ENCODE results near the gene TMEM150A.
"Not testable (repeated sequence)": the region's sequence is repeated elsewhere in the genome, so short reads cannot be mapped to it uniquely, and the experiment has no call there.

The TMEM150A gene

GRCh38 chr2:85628658-85629057 lies 26.2 kb upstream of the TMEM150A start:
- TF ChIP-seq CTCF (IDR thresholded peaks at IDR 0.05; ENCODE audit: extremely low read depth, missing control alignments) = no peak
- DNase-seq (ENCODE audit: low spot score) = peak; percentile 54

- DNase-seq (ENCODE audit: low spot score) = no peak
- TF ChIP-seq CTCF (IDR thresholded peaks at IDR 0.05; ENCODE audit: extremely low read depth, missing control alignments) = no peak
Observed at GRCh38 chr2:85623991-85624390, 21.5 kb upstream of the TMEM150A start.

DNA sequence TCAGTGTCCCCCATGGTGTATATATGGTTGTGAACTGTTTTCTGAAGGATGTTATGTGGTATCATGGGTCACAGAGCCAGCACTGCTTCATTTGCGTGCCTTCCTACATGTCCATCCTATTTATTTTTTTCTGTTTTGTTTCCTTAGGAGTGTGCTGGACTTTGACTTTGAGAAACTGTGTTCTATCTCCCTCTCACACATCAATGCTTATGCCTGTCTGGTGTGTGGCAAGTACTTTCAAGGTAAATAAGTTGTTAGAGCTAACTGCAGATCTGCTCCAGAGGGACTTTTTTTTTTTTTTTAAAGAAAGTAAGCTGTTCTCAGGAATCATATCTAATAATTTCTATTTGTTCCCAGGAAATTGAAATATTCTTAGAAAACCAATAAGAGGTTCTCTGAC lies 18.8 kb upstream of the TMEM150A start:
- no peak for DNase-seq (ENCODE audit: low spot score)

GRCh38 chr2:85619617-85620016 lies 17.1 kb upstream of the TMEM150A start:
- no peak for TF ChIP-seq CTCF (IDR thresholded peaks at IDR 0.05; ENCODE audit: extremely low read depth, missing control alignments)
- no peak for DNase-seq (ENCODE audit: low spot score)

More for the DNA sequence above, 18.8 kb upstream of the TMEM150A start:
- no peak for TF ChIP-seq CTCF (IDR thresholded peaks at IDR 0.05; ENCODE audit: extremely low read depth, missing control alignments)

DNA sequence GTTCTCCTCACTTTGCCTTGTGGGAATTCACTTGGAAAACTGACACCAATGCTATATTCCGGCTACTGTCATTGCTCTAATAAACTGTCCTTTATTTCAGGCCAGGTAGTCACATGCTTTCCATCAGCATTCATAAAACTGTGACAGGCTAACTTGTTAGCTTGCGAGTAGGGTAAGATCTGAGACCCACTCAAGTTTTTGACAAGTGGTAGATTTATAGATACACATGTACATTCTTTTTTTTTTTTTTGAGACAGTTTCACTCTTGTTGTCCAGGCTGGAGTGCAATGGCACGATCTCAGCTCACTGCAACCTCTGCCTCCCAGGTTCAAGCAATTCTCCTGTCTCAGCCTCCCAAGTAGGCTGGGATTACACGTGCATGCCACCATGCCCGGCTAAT lies 15.2 kb upstream of the TMEM150A start:
- not testable (repeated sequence) for DNase-seq (ENCODE audit: low spot score)

GRCh38 chr2:85615413-85615728 lies 12.9 kb upstream of the TMEM150A start:
- no peak for TF ChIP-seq CTCF (IDR thresholded peaks at IDR 0.05; ENCODE audit: extremely low read depth, missing control alignments)
- no peak for DNase-seq (ENCODE audit: low spot score)

- DNase-seq (ENCODE audit: low spot score) = not testable (repeated sequence)
Observed at GRCh38 chr2:85614757-85615156, 12.3 kb upstream of the TMEM150A start.

DNA sequence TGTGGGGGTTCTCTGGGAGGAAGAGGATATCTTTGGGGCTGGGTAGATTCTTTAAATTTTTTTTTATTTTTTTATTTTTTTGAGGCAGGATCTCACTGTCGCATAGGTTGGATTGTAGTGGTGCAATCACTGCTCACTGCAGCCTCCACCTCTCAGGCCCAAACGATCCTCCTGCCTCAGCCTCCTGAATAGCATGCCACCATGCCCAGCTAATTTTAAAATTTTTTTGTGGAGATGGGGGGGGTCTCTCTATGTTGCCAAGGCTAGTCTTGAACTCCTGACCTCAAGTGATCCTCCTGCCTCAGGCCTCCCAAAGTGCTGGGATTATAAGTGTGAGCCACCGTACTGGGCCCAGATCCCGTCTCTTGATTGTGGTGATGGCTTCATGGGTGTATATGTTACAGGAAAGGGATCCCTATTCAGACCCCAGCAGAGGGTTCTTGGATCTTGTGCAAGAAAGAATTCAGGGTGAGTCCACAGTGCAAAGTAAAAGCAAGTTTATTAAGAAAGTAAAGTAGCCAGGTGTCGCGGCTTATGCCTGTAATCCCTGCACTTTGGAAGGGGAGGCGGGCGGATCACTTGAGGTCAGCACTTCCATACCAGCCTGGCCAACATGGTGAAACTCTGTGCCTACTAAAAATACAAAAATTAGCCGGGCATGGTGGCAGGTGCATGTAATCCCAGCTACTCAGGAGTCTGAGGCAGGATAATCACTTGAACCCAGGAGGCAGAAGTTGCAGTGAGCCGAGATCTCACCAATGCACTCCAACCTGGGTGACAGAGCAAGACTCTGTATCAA lies 11.4 kb upstream of the TMEM150A start:
- TF ChIP-seq CTCF (IDR thresholded peaks at IDR 0.05; ENCODE audit: extremely low read depth, missing control alignments) = no peak
- DNase-seq (ENCODE audit: low spot score) = no peak
